GM18951 (cell line): ENCODE data around the gene SLC12A7.

Experiments used
- POLR2A ChIP-seq: IDR thresholded peaks from 4 replicates; pipeline ENCODE4 v1.6.1; 2011; ENCODE audit warnings: mild to moderate bottlenecking; ENCODE audit not compliant: insufficient read length, insufficient read depth; ENCODE audit errors: extremely low read depth
- in situ Hi-C: fragments of 300-500 bp; cut with MboI; formaldehyde crosslinking; loops from one replicate; pipeline ENCODE4 v1.12.0; 2022; ENCODE audit warnings: low sequenced_read_pairs, mixed read lengths, inconsistent platforms; ENCODE audit not compliant: unreplicated experiment

Gene SLC12A7

DNA sequence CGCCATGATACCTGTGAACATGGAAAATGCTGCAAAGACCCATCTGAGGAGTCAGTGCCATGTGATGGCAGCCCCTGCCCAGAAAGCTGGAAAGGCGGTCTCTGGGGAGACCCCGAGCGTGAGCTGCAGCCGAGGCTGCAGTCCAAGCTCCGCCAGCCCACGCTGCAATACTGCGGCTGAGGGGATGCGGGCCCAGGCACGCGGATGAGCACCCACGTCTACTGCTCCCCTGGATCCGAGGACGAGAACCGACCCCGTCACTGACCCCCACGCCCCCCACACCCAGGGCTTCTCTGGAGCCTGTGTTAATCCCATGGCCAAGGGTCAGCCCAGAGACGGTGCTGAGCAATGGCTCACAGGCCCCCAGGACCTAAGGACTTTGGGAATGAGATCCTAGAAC, 32.4 kb downstream of the SLC12A7 start:
- in situ Hi-C loops: no loop called here
- no peak for TF ChIP-seq POLR2A

DNA sequence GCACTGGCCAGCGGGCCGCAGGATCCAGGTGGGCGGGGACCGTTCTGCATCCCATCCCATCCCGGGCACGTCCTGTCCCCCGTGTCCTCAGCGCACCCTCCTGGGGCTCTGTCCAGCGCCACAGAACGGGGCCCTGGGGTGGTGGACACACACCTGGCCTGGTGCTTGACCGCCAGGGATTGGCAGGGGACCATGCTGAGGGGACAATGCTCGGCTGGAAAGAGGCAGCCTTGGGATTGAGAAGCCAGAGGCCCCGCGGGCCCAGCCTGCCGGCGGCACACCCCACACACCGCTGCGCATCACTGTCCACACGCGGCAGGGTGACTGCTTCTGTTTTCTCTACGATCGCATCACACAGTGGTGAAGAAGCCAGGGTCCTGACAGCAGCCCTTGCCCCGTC, 33.0 kb downstream of the SLC12A7 start:
- in situ Hi-C loops: no loop called here

DNA sequence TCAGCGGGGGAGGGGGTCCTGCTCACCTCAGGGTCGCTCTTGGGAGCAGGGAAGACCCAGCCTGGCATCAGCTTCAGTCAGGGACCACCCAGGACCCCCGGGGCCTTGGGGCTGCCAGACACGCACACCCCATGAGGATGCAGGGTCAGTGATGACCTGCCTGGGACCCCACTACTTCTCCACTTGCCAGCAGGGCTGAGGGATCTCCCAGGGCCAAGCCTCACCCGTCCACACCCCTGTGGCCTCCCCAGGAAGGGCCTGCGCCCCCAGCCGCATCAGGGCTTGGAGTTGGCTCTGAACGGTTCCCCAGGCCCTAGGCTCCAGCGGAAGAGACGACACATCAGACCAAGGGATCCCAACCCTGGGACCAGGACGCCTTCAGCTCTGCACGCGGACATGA, 33.7 kb downstream of the SLC12A7 start:
- TF ChIP-seq POLR2A: no peak
- in situ Hi-C loops: no loop called here

More for the DNA sequence above, 33.0 kb downstream of the SLC12A7 start:
- no peak for TF ChIP-seq POLR2A

DNA sequence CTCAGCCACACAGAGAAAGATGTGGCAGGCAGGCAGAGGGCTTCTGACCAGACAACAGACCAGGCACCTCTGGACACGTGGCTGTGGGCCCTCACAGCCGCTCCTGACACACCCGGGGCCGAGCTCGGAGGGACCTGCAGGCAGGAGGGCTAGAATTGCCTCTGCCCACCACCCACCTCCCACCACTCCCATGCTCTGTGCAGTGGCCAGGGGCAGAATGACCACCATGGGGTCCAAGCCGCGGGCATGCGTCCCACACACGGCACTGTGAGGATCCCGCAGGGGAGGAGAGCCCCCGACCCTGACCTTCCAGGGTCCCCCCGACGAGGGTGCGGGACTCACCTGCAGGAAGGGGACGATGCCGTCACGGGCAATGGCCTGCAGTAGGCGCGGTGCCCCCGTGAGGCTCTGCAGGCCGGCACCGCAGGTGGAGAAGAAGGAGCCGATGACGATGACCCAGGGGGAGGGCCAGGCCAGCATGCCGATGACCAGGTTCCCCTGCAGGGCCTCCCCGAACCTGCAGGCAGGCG, 34.3 kb downstream of the SLC12A7 start:
- TF ChIP-seq POLR2A: no peak
- in situ Hi-C loops: no loop called here

DNA sequence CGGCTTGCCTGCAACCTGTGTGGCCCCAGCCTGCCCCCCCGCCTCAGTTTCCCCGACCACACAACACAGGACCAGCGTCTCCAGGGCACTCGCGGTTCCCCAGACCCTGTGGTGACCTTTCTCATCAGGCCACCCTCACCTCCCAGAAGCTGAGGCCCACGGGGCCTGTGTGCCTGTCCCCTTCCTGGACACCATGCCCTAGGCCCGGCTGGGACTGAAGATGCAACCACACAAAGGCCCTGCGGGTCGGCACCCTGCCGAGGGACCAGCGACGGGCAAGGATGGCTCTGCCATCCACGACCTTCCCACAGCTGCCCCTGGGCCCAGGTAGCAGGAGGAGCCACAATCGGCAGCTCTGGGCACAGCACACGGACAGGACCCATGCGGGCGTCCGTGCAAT, 34.8 kb downstream of the SLC12A7 start:
- no peak for TF ChIP-seq POLR2A
- in situ Hi-C loops: no loop called here

DNA sequence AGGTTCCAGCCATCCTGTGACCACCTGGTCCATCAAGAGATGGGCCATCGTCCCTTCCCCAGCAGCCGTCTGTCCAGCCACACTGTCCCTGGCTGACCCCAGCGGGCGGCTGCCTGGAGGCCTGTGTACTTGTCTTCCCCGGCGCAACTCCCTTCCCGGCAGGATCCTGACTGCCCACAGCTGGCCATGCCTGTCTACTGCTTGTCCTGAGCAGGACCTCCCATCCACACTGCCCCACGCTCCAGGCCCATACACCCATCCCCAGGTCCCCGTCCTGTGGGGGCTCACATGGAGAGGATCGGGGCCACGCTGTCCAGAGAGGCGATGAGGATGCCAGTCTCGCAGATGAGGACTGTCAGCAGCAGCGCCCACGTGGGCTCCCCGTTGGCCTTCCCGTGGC, 35.5 kb downstream of the SLC12A7 start:
- in situ Hi-C loops: no loop called here
- no peak for TF ChIP-seq POLR2A

DNA sequence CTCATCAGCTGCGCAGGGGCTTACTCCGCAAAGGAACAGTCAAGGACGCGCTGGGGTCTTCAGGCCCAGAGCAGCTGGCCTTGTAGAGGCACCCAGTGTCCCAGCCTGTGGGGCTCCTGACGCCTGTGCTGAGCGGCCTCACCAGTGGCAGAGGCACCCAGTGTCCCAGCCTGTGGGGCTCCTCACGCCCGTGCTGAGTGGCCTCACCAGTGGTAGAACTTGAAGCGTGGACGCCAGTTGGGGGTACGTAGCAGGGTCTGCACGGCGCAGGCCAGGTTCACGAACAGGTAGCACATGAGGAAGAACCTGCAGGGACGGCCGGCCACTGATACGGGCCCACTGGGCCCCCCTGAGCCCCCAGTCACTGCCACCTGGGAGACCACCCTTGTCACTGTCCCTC, 35.9 kb downstream of the SLC12A7 start:
- in situ Hi-C loops: no loop called here
- TF ChIP-seq POLR2A: no peak

DNA sequence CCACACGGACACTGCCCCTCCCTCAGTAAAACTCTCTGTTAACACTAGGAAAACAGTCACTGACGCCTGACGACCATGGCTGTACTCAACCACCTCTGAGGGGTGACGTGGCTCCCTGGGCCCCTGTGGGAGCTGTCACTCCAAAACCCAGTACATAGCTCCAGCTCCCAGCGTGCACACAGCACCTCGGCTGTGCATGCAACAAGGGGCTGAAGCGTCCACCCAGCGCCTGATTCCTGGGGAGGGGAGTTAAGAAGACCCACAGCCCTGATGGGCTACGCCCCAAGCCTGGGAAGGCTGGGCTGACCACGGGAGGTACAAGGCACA, 36.3 kb downstream of the SLC12A7 start:
- no peak for TF ChIP-seq POLR2A
- in situ Hi-C loops: no loop called here

DNA sequence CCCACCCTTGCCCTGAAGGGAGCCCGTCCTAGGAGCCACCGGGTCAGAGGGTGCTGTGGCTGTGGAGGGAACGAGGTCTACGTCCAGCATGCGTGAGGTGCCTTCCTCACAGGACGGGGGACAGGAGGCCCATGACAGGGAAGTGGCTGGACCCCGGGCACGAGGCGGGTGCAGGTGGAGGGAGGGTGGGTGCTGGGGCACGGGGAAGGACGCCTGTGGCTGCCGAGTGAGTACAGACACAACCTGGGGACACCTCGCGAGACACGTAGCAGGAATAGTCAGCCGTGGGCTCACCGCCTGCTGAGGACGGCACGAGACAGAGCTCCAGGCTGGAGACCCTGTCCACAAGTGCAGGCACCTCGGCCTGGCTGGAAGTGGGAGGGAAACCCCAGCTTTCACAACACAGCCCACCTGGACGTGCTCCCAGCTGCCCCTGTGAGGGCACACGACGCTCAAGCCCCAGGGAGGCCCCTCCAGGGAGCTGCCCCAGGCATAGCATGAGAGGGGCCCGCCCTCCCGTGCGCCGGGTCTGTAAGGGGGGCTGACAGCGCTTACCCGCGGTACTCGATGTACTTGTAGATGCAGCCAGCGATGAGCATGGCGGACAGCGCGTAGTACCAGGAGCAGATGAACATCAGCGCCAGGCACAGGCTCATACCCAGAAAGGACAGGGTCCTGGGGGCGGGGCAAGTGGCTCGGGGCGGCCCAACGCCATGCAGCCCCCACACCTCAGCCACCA, 36.9 kb downstream of the SLC12A7 start:
- in situ Hi-C loops: no loop called here
- TF ChIP-seq POLR2A: no peak

DNA sequence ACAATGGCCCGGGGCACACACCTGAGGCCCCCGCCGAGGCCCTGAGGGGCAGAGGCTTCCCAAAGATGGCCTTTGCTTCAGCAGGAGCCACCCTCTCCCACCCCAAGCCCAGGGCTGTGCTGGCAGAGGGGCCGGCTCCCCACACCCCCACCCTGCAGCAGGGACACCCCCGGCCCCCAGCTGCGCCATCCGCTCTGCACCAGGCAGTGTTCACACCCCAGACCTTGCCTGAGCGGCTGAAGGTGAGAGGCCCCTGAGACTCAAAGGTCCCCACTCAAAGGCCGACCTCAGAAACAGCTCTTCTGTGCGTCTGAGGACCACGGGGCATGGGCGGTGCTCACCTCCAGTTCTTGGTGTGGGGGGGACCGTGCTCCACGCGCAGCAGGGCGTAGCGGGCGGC, 37.6 kb downstream of the SLC12A7 start:
- no peak for TF ChIP-seq POLR2A
- in situ Hi-C loops: no loop called here

DNA sequence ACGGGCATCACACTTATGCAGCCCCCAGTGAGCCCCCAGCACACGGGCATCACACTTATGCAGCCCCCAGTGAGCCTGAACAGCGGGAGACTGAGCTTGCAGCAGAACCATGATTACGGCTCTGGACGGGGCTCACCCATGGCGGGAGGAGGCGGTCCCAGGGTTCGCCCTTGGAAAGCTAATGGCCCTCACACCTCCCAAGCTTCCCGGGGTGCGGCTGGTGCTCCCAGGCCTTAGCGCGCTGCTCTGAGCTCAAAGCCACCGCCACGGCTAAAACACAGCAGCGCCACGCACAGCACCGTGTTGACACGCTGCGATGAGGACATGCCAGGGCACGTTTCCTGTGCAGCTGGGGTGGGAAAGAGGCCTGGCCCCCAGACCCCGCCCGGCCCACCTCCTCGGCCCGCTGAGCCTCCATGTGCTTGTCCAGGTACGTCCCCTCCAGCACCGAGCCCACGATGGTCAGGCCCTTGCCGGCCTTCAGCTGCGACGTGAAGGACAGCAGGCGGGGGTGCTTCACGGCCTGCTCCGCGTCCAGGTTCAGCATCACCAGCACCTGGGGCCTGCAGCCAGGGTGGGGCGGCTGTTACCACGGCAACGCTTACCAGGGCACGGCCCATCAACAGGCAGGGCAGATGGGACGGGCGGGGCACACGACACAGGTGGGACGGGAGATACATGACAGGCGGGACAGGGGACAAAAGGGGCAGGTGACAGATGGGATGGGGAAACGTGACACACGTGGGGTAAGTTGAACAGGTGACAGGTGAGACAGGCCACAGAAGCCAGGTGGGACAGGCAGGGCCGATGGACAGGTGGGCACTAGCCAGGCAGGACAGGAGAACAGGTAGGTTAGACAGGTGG, 38.4 kb downstream of the SLC12A7 start:
- TF ChIP-seq POLR2A: no peak
- in situ Hi-C loops: no loop called here

DNA sequence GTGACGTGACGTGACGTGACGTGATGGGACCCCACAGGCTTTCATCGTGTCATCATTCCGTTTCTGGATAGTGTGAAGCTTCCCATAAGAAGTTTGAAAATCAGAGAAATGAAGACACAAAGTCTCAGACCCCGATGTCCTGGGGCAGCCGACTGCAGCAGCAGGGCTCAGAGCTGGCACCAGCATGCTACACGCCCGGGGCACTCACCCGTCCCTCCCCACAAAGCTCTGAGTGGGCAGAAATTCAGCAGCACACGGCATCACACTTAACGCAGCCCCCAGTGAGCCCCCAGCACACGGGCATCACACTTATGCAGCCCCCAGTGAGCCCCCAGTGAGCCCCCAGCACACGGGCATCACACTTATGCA, 42.2 kb downstream of the SLC12A7 start:
- TF ChIP-seq POLR2A: no peak
- in situ Hi-C loops: no loop called here

DNA sequence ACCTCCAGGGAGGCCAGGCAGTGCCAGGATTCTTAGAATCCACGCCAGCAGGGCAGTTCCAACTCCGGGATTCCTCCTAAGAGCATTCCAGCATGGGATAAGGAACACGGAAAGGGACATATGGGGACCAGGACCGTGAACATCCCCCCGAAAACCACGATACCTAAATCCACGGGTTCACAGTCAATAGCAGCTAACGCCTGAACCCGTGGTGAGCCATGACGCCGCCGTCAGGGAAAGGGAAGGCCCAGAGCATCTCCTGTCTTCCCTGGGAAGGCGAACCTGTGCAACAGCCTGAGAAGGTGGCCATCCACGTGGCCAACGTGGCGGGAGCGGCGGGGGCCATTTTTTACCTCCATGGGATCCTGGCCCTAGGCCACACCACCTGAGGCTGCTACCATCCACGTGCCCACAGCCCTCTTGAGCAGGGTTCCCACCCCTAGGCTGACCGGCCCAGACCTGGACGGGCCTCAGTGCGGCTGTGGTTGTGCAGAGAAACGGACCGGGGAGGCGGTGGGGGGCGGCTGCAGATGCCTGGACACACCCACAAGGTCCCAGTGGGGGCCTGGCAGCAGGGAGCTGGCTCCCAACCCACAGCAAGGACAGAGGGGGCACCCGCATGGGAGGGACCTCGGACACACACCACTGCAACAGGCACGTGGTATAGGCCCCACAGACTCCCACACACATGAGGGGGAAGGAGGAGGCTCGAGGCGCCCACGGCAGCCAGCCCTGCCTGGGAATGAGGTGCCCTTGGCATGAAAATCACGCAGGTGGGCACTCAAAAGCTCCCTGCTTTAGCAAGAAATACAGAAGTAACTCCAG, 42.8 kb downstream of the SLC12A7 start:
- TF ChIP-seq POLR2A: no peak
- in situ Hi-C loops: no loop called here
